Mammary epithelial cell (primary cell): ENCODE data around the gene C20orf141.

Source experiments
- CTCF ChIP-seq, 2 donors: IDR thresholded peaks in 1 of 2; conservative IDR thresholded peaks in 1 of 2; 2 replicates each; pipeline ENCODE4 v1.5.1; 2011 to 2012; ENCODE audit warnings: inconsistent platforms in 2 of 2, low read length in 2 of 2, mild to moderate bottlenecking in 2 of 2, control low read depth in 1 of 2, low read depth in 1 of 2; ENCODE audit not compliant: insufficient read depth in 1 of 2; ENCODE audit errors: extremely low read depth in 1 of 2
- EZH2 ChIP-seq: IDR thresholded peaks from 2 replicates; pipeline ENCODE4 v1.6.1; 2012; ENCODE audit warnings: low read length, inconsistent platforms, borderline replicate concordance

GRCh38 chr20:2801286-2801728 lies 13.5 kb upstream of the C20orf141 start:
- TF ChIP-seq CTCF (conservative IDR thresholded peaks at IDR 0.05 in 1 of 2, IDR thresholded peaks at IDR 0.05 in 1 of 2; ENCODE audit: extremely low read depth in 1 of 2, insufficient read depth in 1 of 2, low read depth in 1 of 2, low read length in 2 of 2) (no peak), EZH2 (no peak)
